Measurements from ENCODE around the gene ZSCAN31.

- no peak for TF ChIP-seq CTCF (IDR thresholded peaks at IDR 0.05)
- TF ChIP-seq POLR2A (IDR thresholded peaks at IDR 0.05), result no peak
- no peak for TF ChIP-seq POLR2AphosphoS5 (IDR thresholded peaks at IDR 0.05)
These were observed 1.5 kb downstream of the ZSCAN31 start for GRCh38 chr6:28334286-28335039.

Measured in breast epithelium (tissue), 3 donors.